Myocyte (in vitro differentiated cells): ENCODE data around the gene GPR39. TPM values are rescaled to one million over a fixed set of nuclear protein-coding genes. Genes with fewer than 3 reads are reported as not detected.
A peak's percentile ranks its signal among the peaks of the same experiment; 100 is the strongest.
"Not testable (repeated sequence)": the region's sequence is repeated elsewhere in the genome, so short reads cannot be mapped to it uniquely, and the experiment has no call there.

Source experiments
- DNase-seq: peaks from one replicate; pipeline ENCODE4 v3.0.0-alpha.2; 2012; ENCODE audit warnings: low read depth
- total RNA-seq: library from RNA; depleted of rRNA; stranded (reverse); fragments of >200 nt; gene quantifications from 2 replicates; pipeline ENCODE4 v1.2.3, GENCODE V29; 2014

Gene GPR39
- total RNA-seq, 1 donor from 2014 or later = 0.59 TPM

- DNase-seq = peak; percentile 41
Measured at GRCh38 chr2:132489150-132489549, 72.5 kb downstream of the GPR39 start.

- DNase-seq = no peak
Measured at GRCh38 chr2:132495881-132496280, 79.3 kb downstream of the GPR39 start.

DNA sequence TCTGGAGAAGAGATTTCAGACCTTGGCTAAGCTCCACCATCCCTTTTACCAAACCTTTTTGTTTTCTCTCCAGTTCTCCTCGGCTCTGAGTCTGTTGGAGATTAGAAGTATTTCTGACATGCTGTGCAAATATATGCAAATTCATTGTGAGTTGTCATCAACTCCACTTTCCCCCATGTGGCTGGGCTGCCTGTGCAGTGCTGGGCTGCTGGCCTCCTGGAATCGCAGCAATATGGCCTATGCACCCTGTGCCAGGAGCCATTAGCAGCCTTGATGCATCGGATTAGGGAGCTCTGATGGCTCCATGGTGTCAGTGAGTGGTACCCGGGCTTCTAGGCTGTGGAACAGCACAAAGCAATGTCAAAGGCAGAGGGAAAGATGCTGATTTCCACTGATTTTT, 80.0 kb downstream of the GPR39 start:
- DNase-seq = no peak

DNA sequence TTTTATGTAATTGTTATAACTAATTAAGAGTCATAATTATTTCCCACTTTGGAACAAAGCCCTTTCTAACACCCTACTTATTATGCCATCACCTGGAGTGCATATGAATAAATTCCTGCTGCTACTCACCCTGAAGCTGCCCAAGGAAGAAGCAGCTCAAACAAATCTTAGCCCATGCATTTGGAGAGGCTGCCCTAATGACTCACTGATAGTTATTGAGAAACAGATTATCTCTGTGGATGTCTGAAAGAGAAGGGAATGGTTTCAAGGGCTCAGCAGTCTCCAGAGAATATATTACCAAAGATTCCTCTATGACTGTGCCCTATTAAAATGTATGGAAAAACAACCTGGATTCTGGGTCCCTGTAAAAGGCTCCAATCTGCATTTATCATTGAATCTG, 81.0 kb downstream of the GPR39 start:
- DNase-seq = no peak

DNA sequence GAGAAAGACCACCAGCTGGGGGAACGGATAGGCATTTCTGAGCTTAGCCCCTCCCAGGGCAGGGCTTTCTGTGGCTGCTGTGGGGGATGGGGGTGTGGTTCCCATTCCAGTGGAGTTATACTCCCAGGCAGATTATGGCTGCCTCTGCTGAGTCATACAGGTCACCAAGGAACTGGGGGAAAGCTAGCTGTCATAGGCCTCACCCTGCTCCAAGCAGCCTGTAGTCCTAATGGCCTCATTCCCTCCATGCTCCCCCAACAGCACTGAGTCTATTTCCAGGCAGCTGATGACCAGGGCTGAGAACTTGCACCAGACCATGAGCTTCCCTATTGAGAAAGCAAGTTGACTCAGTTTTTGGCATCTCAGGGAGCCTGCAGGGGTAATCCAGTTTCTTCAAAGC, 87.1 kb downstream of the GPR39 start:
- no peak for DNase-seq

GRCh38 chr2:132515010-132515409, 98.4 kb downstream of the GPR39 start:
- DNase-seq = peak; percentile 10

DNA sequence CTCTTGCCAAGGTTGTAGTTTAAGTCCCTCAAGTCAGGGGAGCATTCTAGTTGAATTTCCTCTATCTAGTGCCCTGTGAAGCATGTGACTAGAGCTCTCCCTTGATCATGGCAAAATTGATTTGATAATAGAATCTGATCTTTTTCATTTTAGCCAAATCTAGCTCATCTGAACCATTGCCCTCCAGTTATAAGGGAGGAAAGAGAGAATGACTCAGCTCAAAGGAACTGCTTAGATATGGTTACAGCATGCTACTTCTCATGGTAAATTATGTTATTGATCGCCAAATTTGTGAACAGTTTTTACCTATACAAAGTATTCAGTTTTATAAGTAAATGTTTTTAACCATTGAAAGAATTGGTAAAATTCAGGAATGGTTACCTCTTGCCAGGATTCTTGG, 100.8 kb downstream of the GPR39 start:
- DNase-seq = no peak

DNA sequence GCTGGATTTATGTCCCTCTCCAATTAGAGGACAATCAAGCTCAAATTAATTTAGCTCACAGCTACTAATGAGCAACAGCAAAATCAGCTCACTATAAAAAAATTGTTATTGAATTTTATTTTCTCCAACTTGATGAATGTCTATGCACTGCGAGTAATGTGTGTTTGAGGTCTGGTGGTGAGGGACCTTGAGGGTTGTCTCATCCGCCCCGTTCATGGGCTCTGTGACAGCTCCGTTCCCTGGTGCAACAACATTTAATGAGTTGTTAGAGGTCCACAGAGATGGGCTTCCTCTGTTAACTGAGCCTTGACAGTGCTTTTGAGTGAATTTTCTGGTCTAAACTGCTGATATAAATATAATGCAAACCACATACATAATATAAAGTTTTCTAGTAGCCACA, 101.7 kb downstream of the GPR39 start:
- DNase-seq = no peak

GRCh38 chr2:132519566-132519965, 103.0 kb downstream of the GPR39 start:
- DNase-seq = no peak

GRCh38 chr2:132521341-132521740, 104.7 kb downstream of the GPR39 start:
- peak; percentile 31 for DNase-seq

- DNase-seq = no peak
Measured at GRCh38 chr2:132522901-132523300, 106.3 kb downstream of the GPR39 start.

GRCh38 chr2:132537061-132537460, 120.5 kb downstream of the GPR39 start:
- not testable (repeated sequence) for DNase-seq

DNA sequence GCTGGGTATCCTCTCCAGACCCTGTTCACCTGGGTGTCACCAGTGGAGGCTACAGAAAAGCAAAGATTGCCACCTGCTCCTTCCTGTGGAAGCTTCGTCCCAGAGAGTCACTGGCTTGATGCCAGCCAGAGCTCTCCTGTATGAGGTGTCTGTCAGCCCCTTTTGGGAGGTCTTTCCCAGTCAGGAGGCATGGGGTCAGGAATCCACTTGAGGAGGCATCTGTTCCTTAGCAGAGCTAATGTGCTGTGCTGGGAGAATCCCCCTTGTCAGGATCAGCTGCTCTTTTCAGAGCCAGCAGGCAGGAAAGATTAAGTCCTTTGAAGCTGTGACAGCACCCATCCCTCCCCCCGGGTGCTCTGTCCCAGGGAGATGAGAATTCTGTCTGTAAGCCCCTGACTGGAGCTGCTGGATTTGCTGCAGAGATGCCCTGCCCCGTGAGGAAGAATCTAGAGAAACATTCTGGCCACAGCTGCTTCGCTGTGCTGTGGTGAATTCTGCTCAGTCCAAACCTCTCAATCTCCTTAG, 121.8 kb downstream of the GPR39 start:
- no peak for DNase-seq

- DNase-seq = no peak
Measured at GRCh38 chr2:132540166-132540565, 123.6 kb downstream of the GPR39 start.

- DNase-seq = no peak
Measured at GRCh38 chr2:132542953-132543569, 126.5 kb downstream of the GPR39 start.

DNA sequence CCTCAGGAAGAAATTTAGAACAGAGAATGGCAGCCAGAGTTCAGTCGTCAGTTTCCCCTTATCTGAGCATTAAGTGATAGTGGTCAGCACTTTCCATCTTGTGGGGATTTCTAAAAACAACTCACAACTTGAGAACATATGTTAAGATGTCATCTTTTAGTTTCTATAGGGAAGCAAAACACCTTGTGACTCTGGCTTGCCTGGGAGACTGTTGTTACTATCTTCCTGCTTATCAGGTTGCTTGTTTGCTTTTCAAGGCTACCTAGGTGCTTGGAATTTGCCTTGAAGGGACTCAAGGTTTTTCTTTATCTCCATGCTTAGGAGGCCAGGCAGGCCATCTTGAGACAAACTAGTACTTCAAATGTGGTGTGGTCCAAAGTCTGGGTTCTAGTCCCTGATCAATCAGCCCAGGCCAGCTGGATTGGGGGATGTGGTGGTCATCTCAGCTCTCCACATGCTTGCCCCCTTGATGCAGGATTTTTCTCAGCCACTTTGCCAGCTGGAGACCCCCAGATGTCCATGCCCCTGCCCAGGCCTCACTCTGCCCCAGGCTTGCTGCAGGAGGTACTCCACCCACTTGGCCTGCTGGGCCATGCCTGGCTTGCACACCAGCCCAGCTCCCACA, 127.5 kb downstream of the GPR39 start:
- DNase-seq = no peak

DNA sequence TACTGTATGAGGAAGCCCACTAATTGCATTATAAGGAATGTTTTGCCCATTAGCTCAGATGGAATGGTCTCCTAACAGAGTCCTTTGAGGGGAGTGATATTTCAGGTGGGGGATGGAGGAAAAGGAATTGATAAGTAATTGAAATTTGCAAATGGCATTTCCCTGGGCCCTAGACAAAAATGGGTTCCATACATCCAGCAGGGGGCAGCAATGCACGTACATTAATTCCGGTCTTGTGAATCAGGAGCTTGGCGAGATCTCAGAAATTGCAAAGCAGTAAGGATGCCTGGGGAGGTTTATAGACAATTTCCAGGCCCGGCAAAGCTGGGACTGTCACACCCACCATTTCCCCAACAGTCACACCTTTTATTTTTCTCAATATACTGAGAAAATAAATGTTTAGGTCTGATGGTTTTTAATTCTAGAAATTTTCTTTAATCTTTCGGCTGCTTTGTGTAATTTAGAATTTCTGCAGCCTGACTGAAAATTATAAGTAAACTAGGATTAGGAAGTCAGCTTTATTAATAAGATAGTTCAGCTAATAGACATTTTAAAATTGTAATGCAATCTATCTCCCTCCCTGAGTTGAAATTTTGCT, 130.6 kb downstream of the GPR39 start:
- DNase-seq = peak; percentile 81

- DNase-seq = no peak
Measured at GRCh38 chr2:132549935-132550670, 133.5 kb downstream of the GPR39 start.

DNA sequence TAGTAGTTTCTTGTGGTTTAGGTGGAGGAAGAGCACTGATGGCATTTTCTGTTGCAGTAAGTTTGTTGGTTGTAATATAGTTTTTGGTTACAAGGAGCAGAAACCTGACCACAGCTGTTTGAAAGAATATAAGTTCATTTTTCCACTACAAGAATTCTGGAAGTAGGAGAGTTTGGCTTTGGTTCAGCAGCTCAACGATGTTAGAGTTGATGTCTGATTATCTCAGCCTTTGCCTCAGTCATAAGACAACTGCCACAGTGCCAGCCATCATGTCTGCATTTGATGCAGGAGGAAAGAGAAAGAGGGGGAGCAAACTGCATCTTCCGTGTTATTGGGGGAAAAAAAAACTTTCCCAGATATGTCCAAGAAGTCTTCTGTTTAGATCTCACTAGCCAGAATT, 134.3 kb downstream of the GPR39 start:
- peak; percentile 2 for DNase-seq

GRCh38 chr2:132557694-132558093, 141.1 kb downstream of the GPR39 start:
- no peak for DNase-seq

- DNase-seq = no peak
Measured at GRCh38 chr2:132559326-132559725, 142.7 kb downstream of the GPR39 start.

DNA sequence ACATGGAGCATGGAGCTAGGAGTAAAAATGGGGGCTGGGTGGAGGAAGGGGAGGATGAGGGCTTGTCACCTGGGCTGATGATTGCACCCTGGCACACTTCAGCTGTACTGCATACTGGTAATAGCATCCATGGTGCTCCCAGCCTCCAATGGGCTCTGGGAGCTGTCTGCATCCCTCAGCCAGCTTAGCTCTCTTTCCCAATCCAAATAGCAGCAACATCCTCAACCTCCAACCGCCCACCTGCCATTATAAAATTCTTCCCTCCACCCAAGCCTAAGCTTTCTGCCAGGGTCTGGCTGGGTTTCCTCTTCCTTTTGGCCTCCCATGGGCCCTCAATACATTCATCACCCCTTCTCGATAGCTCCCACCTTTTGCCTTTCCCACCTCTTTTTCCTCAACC, 143.3 kb downstream of the GPR39 start:
- DNase-seq = no peak
